Liver (tissue), 9 donors: ENCODE results near the gene SCLT1. TPM values are rescaled to one million over a fixed set of nuclear protein-coding genes. Genes with fewer than 3 reads are reported as not detected.
A peak's percentile ranks its signal among the peaks of the same experiment; 100 is the strongest.

ENCODE experiments used
- DNase-seq: peaks from one replicate; pipeline ENCODE4 v3.0.0-alpha.2; 2017; ENCODE audit warnings: low spot score
- H3K27ac ChIP-seq, 2 donors: one replicate each; pipeline ENCODE4 v1.7.0; 2013; ENCODE audit warnings: inconsistent platforms in 2 of 2, low read length in 2 of 2, control low read depth in 1 of 2, low read depth in 1 of 2, mild to moderate bottlenecking in 1 of 2
- H3K27me3 ChIP-seq, 4 donors: one replicate each; pipeline versions ENCODE4 v1.6.1 to v1.7.0; 2013; ENCODE audit warnings: low read length in 3 of 4, inconsistent platforms in 1 of 4, mild to moderate bottlenecking in 1 of 4, moderate library complexity in 1 of 4; ENCODE audit not compliant: control insufficient read depth in 4 of 4, insufficient read depth in 4 of 4
- H3K36me3 ChIP-seq, 4 donors: one replicate each; pipeline versions ENCODE4 v1.6.1 to v1.7.0; 2013; ENCODE audit warnings: low read length in 3 of 4, mild to moderate bottlenecking in 3 of 4, low read depth in 1 of 4, moderate library complexity in 1 of 4; ENCODE audit not compliant: control insufficient read depth in 4 of 4, insufficient read depth in 3 of 4
- H3K4me1 ChIP-seq, 4 donors: one replicate each; pipeline versions ENCODE4 v1.6.1 to v1.7.0; 2013; ENCODE audit warnings: low read length in 3 of 4, mild to moderate bottlenecking in 3 of 4, moderate library complexity in 1 of 4; ENCODE audit not compliant: control insufficient read depth in 4 of 4, insufficient read depth in 4 of 4
- H3K4me3 ChIP-seq, 3 donors: one replicate each; pipeline versions ENCODE4 v1.6.1 to v1.7.0; 2013; ENCODE audit warnings: low read length in 3 of 3, control low read depth in 1 of 3, low read depth in 1 of 3, mild to moderate bottlenecking in 1 of 3
- H3K9ac ChIP-seq, 2 donors: one replicate each; pipeline ENCODE4 v1.7.0; 2013; ENCODE audit warnings: low read length in 2 of 2, mild to moderate bottlenecking in 2 of 2, moderate library complexity in 2 of 2, control low read depth in 1 of 2, low read depth in 1 of 2
- H3K9me3 ChIP-seq, 4 donors: one replicate each; pipeline versions ENCODE4 v1.6.1 to v1.7.0; 2013; ENCODE audit warnings: low read length in 3 of 4; ENCODE audit not compliant: control insufficient read depth in 4 of 4
- ATF3 ChIP-seq: IDR thresholded peaks from 2 replicates; pipeline ENCODE4 v1.6.1; 2016; ENCODE audit warnings: antibody characterized with exemption
- EGR1 ChIP-seq, 2 donors: IDR thresholded peaks; 2 replicates each; pipeline ENCODE4 v1.6.1; 2016 to 2018; ENCODE audit warnings: antibody characterized with exemption in 2 of 2, low read depth in 2 of 2
- FOXA1 ChIP-seq: IDR thresholded peaks from 2 replicates; pipeline ENCODE4 v1.6.1; 2016; ENCODE audit warnings: antibody characterized with exemption
- FOXA2 ChIP-seq: IDR thresholded peaks from 2 replicates; pipeline ENCODE4 v1.6.1; 2016; ENCODE audit warnings: antibody characterized with exemption
- GABPA ChIP-seq, 2 donors: IDR thresholded peaks in 1 of 2; conservative IDR thresholded peaks in 1 of 2; 2 replicates each; pipeline ENCODE4 v1.6.1; 2016; ENCODE audit warnings: antibody characterized with exemption in 2 of 2, mild to moderate bottlenecking in 1 of 2, moderate library complexity in 1 of 2
- HNF4A ChIP-seq, 2 donors: conservative IDR thresholded peaks; 2 replicates each; pipeline ENCODE4 v1.6.1; 2016; ENCODE audit warnings: antibody characterized with exemption in 2 of 2, mild to moderate bottlenecking in 2 of 2
- HNF4G ChIP-seq: IDR thresholded peaks from 2 replicates; pipeline ENCODE4 v1.6.1; 2016; ENCODE audit warnings: antibody characterized with exemption
- JUND ChIP-seq, 2 donors: IDR thresholded peaks; 2 replicates each; pipeline ENCODE4 v1.6.1; 2016; ENCODE audit warnings: antibody characterized with exemption in 2 of 2
- NR2F2 ChIP-seq: IDR thresholded peaks from 2 replicates; pipeline ENCODE4 v1.6.1; 2016; ENCODE audit warnings: antibody characterized with exemption
- RAD21 ChIP-seq, 2 donors: IDR thresholded peaks; 2 replicates each; pipeline ENCODE4 v1.6.1; 2016; ENCODE audit warnings: antibody characterized with exemption in 2 of 2, mild to moderate bottlenecking in 2 of 2
- RXRA ChIP-seq, 2 donors: IDR thresholded peaks; 2 replicates each; pipeline ENCODE4 v1.6.1; 2017 to 2018; ENCODE audit warnings: antibody characterized with exemption in 2 of 2, mild to moderate bottlenecking in 1 of 2
- SP1 ChIP-seq: IDR thresholded peaks from 2 replicates; pipeline ENCODE4 v1.6.1; 2018; ENCODE audit warnings: antibody characterized with exemption, mild to moderate bottlenecking
- TAF1 ChIP-seq: conservative IDR thresholded peaks from 2 replicates; pipeline ENCODE4 v1.6.1; 2016; ENCODE audit warnings: antibody characterized with exemption, mild to moderate bottlenecking
- YY1 ChIP-seq: IDR thresholded peaks from 2 replicates; pipeline ENCODE4 v1.6.1; 2016; ENCODE audit warnings: antibody characterized with exemption, mild to moderate bottlenecking
- ZBTB33 ChIP-seq: IDR thresholded peaks from 2 replicates; pipeline ENCODE4 v1.6.1; 2016; ENCODE audit warnings: antibody characterized with exemption
- WGBS: extraction: QIAGEN DNeasy Blood & Tissue Kit; methylation state at CpG from one replicate; pipeline ENCODE4 v1.1.7; 2013; 5-methylcytosine and 5-hydroxymethylcytosine counted together
- polyA plus RNA-seq, 2 donors: library from polyadenylated mRNA; stranded (reverse) in 1 of 2; unstranded in 1 of 2; fragments of 200-250 nt in 1 of 2; fragments of >200 nt in 1 of 2; fragmentation: Nextera tagmentation in 1 of 2; extraction: Ambion mirVana in 1 of 2; gene quantifications; one replicate each; pipeline versions ENCODE4 v1.2.1 to v1.2.3, GENCODE V29; 2013 to 2015
- total RNA-seq, 2 donors: library from RNA; depleted of rRNA; stranded (reverse); fragments of >200 nt; gene quantifications; one replicate each; pipeline ENCODE4 v1.2.3, GENCODE V29; 2014
- TF ChIP-seq, protein P1 (sequence below): fragments of 150-350 bp; IDR thresholded peaks from 2 replicates; pipeline ENCODE4 v1.5.1; 2017; ENCODE audit warnings: improper control_type of control experiment, low read depth, low read length; ENCODE audit not compliant: missing input control
- TF ChIP-seq, protein P2 (sequence below): IDR thresholded peaks from 2 replicates; pipeline ENCODE4 v1.6.1; 2016; ENCODE audit warnings: antibody characterized with exemption
- TF ChIP-seq, protein P3 (sequence below): IDR thresholded peaks from 2 replicates; pipeline ENCODE4 v1.6.1; 2016; ENCODE audit warnings: antibody characterized with exemption, mild to moderate bottlenecking
- donor health status: healthy.
- donor health status: healthy.
- donor health status: healthy.
- donor health status: healthy.
- donor health status: healthy.

Gene SCLT1
- total and polyA plus RNA-seq, 4 donors: 1.2 to 14.2 (median 4.0) TPM

GRCh38 chr4:128847082-128847724 lies 246.1 kb downstream of the SCLT1 start:
- no peaks in the 10 kb centered on the region for H3K27me3 ChIP-seq
- 90% methylated on average over 7 of the region's 7 CpGs for WGBS
- no peak overlapping the region for H3K4me3 ChIP-seq
- H3K9me3 ChIP-seq: no peaks in the 10 kb centered on the region
- TF ChIP-seq TAF1 (no peak), ATF3 (no peak), EGR1 (IDR thresholded peaks at IDR 0.05; ENCODE audit: low read depth in 2 of 2) (no peak)
- no peak overlapping the region for H3K9ac ChIP-seq
- DNase-seq: no peak
- peaks cover 5 to 63% (median 28%) of the 10 kb centered on the region in 4 donors for H3K36me3 ChIP-seq
- no peak overlapping the region for H3K27ac ChIP-seq
- H3K4me1 ChIP-seq: peaks cover 0 to 13% (median 6%) of the 10 kb centered on the region in 4 donors

GRCh38 chr4:128846063-128846462 lies 247.3 kb downstream of the SCLT1 start:
- TF ChIP-seq HNF4G (no peak), RXRA (IDR thresholded peaks at IDR 0.05) (peak in 1 of 2 donors; percentile 46), NR2F2 (no peak), ZBTB33 (no peak), GABPA (IDR thresholded peaks at IDR 0.05 in 1 of 2, conservative IDR thresholded peaks at IDR 0.05 in 1 of 2) (no peak), SP1 (no peak), FOXA1 (peak; percentile 25), HNF4A (conservative IDR thresholded peaks at IDR 0.05) (peak; percentile 59 to 65), JUND (IDR thresholded peaks at IDR 0.05) (no peak), YY1 (no peak), ATF3 (no peak), TAF1 (no peak), FOXA2 (peak; percentile 61), RAD21 (IDR thresholded peaks at IDR 0.05) (no peak), EGR1 (IDR thresholded peaks at IDR 0.05; ENCODE audit: low read depth in 2 of 2) (no peak)
- TF ChIP-seq, protein P1, sequence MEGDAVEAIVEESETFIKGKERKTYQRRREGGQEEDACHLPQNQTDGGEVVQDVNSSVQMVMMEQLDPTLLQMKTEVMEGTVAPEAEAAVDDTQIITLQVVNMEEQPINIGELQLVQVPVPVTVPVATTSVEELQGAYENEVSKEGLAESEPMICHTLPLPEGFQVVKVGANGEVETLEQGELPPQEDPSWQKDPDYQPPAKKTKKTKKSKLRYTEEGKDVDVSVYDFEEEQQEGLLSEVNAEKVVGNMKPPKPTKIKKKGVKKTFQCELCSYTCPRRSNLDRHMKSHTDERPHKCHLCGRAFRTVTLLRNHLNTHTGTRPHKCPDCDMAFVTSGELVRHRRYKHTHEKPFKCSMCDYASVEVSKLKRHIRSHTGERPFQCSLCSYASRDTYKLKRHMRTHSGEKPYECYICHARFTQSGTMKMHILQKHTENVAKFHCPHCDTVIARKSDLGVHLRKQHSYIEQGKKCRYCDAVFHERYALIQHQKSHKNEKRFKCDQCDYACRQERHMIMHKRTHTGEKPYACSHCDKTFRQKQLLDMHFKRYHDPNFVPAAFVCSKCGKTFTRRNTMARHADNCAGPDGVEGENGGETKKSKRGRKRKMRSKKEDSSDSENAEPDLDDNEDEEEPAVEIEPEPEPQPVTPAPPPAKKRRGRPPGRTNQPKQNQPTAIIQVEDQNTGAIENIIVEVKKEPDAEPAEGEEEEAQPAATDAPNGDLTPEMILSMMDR: no peak
- TF ChIP-seq, protein P2, sequence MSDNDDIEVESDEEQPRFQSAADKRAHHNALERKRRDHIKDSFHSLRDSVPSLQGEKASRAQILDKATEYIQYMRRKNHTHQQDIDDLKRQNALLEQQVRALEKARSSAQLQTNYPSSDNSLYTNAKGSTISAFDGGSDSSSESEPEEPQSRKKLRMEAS: no peak
- TF ChIP-seq, protein P3, sequence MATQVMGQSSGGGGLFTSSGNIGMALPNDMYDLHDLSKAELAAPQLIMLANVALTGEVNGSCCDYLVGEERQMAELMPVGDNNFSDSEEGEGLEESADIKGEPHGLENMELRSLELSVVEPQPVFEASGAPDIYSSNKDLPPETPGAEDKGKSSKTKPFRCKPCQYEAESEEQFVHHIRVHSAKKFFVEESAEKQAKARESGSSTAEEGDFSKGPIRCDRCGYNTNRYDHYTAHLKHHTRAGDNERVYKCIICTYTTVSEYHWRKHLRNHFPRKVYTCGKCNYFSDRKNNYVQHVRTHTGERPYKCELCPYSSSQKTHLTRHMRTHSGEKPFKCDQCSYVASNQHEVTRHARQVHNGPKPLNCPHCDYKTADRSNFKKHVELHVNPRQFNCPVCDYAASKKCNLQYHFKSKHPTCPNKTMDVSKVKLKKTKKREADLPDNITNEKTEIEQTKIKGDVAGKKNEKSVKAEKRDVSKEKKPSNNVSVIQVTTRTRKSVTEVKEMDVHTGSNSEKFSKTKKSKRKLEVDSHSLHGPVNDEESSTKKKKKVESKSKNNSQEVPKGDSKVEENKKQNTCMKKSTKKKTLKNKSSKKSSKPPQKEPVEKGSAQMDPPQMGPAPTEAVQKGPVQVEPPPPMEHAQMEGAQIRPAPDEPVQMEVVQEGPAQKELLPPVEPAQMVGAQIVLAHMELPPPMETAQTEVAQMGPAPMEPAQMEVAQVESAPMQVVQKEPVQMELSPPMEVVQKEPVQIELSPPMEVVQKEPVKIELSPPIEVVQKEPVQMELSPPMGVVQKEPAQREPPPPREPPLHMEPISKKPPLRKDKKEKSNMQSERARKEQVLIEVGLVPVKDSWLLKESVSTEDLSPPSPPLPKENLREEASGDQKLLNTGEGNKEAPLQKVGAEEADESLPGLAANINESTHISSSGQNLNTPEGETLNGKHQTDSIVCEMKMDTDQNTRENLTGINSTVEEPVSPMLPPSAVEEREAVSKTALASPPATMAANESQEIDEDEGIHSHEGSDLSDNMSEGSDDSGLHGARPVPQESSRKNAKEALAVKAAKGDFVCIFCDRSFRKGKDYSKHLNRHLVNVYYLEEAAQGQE: no peak
- Histone ChIP-seq H3K36me3 (peaks cover 2 to 52% (median 24%) of the 10 kb centered on the region in 4 donors), H3K4me1 (peaks cover 3 to 18% (median 7%) of the 10 kb centered on the region in 4 donors)

More at GRCh38 chr4:128846063-128846462, 247.3 kb downstream of the SCLT1 start:
- no peak overlapping the region for H3K4me3 ChIP-seq
- no peak for DNase-seq
- H3K9me3 ChIP-seq: no peaks in the 10 kb centered on the region
- no peaks in the 10 kb centered on the region for H3K27me3 ChIP-seq
- no peak overlapping the region for H3K9ac ChIP-seq
- 72% methylated on average over 4 of the region's 4 CpGs for WGBS
- H3K27ac ChIP-seq: peak overlapping the region in 1 of 2 donors; percentile 20
